Measurements from ENCODE around the gene CORO2B.

DNA sequence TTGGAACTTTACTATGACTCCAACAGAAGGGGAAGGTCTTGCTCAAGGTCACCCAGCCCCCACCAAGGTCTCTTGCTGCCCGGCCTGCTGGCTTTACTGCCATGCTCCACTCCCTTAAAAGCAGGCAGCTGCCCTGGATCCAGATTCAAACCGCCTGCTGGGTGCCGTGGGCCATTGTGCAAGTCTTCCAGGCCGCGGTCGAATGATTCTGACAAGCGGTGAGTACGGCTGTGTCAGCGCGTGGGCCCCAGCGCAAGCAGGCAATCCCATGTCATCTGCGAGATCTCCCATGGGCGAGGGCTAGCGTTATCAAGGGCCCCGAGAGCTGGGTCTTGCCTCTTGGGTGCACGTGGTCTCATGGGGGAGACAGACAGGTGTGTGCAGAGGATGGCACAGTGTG lies 37.6 kb downstream of the CORO2B start:
- TF ChIP-seq, protein P1, sequence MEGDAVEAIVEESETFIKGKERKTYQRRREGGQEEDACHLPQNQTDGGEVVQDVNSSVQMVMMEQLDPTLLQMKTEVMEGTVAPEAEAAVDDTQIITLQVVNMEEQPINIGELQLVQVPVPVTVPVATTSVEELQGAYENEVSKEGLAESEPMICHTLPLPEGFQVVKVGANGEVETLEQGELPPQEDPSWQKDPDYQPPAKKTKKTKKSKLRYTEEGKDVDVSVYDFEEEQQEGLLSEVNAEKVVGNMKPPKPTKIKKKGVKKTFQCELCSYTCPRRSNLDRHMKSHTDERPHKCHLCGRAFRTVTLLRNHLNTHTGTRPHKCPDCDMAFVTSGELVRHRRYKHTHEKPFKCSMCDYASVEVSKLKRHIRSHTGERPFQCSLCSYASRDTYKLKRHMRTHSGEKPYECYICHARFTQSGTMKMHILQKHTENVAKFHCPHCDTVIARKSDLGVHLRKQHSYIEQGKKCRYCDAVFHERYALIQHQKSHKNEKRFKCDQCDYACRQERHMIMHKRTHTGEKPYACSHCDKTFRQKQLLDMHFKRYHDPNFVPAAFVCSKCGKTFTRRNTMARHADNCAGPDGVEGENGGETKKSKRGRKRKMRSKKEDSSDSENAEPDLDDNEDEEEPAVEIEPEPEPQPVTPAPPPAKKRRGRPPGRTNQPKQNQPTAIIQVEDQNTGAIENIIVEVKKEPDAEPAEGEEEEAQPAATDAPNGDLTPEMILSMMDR (IDR thresholded peaks at IDR 0.05; ENCODE audit: insufficient read depth, low read length) = no peak
- TF ChIP-seq POLR2AphosphoS5 (IDR thresholded peaks at IDR 0.05; ENCODE audit: low read depth) (no peak), GABPA (IDR thresholded peaks at IDR 0.05; ENCODE audit: low read depth) (no peak)
- TF ChIP-seq, protein P2, sequence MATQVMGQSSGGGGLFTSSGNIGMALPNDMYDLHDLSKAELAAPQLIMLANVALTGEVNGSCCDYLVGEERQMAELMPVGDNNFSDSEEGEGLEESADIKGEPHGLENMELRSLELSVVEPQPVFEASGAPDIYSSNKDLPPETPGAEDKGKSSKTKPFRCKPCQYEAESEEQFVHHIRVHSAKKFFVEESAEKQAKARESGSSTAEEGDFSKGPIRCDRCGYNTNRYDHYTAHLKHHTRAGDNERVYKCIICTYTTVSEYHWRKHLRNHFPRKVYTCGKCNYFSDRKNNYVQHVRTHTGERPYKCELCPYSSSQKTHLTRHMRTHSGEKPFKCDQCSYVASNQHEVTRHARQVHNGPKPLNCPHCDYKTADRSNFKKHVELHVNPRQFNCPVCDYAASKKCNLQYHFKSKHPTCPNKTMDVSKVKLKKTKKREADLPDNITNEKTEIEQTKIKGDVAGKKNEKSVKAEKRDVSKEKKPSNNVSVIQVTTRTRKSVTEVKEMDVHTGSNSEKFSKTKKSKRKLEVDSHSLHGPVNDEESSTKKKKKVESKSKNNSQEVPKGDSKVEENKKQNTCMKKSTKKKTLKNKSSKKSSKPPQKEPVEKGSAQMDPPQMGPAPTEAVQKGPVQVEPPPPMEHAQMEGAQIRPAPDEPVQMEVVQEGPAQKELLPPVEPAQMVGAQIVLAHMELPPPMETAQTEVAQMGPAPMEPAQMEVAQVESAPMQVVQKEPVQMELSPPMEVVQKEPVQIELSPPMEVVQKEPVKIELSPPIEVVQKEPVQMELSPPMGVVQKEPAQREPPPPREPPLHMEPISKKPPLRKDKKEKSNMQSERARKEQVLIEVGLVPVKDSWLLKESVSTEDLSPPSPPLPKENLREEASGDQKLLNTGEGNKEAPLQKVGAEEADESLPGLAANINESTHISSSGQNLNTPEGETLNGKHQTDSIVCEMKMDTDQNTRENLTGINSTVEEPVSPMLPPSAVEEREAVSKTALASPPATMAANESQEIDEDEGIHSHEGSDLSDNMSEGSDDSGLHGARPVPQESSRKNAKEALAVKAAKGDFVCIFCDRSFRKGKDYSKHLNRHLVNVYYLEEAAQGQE (IDR thresholded peaks at IDR 0.05; ENCODE audit: insufficient replicate concordance, low read depth) = no peak
